LHCN-M2 (cell line): ENCODE measurements around the gene RGS17. TPM values are rescaled to one million over a fixed set of nuclear protein-coding genes. Genes with fewer than 3 reads are reported as not detected.
"Not testable (repeated sequence)": the region's sequence is repeated elsewhere in the genome, so short reads cannot be mapped to it uniquely, and the experiment has no call there.

Source experiments
- DNase-seq: peaks from one replicate; pipeline ENCODE4 v3.0.0-alpha.2; 2012; ENCODE audit warnings: low read depth
- total RNA-seq: library from RNA; depleted of rRNA; stranded (reverse); fragments of >200 nt; gene quantifications from 2 replicates; pipeline ENCODE4 v1.2.3, GENCODE V29; 2014

The RGS17 gene
- total RNA-seq, 1 experiment from 2014 or later = 33.6 TPM

DNA sequence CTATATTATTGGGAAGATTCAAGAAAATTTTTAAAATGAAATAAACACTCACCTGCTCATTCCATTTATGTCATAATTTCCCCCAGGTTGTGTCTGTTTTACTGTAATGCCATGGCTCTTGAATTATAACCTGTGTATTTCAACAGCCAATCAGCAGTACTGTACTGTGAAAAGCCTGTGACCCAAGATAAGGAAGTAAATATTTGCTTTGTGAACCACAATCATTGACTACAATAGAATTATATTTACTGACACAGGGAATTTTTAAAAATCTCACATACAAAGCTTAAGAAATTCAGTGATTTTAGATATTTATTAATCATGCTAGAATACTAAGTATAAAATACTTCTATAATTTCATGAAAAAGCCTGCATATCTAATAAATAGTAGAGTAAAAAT is 6.0 kb downstream of the RGS17 start:
- no peak for DNase-seq

DNA sequence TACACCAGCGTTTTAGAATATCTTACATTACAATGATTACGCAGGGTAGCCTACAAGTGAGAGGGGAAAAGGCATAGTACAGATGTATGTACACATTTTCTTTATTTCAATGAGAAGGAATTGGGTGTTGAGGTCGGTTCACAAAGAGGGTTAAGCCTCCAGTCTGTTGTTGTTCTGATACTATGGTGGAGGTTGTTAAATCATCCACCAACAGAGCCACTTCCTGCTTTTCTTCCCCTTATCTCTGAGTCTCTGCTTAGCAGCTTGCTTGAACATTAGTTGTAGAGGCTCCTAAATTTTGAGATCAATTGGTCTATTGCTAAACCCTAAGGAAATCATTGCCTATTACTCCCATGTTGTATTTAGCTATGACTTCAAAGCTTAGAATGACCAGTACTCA is 7.3 kb downstream of the RGS17 start:
- no peak for DNase-seq

DNA sequence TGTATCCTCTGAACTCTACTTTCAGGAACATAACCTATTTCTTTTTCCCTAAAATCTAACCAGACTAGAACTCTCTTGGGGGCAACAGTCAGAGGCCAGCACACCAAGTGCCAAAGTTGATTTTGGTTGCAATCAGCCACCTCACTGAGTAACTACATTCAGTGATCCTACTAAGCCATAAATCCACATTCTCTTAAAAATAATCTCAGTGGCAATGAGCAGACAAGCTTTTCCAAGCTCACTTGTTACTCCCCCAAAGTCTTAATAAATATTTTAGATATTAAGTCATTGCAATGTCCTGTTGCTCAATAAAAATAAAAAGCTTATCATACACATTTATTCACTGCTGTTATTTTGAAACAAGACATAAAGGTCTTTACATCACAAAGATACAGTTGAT is 9.8 kb downstream of the RGS17 start:
- DNase-seq = peak; percentile 39

DNA sequence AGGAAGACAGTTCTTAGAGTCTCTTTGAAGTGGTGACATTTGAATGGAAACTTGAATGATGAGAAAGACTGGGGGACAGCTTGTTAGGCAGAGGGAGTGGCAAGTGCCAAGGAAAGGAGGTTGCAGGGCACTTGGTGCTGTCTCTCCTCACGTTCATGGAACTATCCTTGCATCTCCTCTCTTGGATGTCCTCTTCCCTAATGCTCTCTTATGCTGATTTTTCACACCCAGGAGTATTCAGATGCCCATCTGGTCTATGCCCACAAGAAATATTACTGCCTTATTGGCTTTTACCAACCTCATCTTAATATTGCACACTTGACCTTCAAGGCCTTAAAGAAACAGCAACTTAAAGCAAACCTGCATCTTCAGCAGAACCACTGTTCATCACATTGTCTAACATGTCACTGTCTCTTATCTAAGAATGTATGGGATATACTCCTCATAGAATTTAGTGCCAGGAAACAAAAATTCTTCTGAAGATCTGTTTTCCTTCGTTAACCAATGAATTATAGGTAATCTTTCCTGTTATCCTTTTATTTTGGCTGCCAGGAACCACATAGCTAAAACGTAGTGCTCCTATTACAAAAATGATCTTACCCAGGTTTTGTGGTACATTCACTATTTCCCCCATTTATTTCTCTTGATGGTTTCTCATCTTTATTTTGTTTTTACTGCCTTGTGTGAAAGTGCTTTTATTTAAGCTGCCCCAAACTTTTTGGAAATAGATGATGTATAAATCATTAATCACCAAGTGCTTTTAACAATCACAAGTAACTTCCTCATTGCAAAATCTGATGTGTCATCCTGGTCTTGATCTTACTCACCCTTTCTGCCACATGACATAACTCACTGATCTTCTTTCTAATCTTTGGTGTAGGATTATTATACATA is 12.8 kb downstream of the RGS17 start:
- DNase-seq = peak; percentile 88

DNA sequence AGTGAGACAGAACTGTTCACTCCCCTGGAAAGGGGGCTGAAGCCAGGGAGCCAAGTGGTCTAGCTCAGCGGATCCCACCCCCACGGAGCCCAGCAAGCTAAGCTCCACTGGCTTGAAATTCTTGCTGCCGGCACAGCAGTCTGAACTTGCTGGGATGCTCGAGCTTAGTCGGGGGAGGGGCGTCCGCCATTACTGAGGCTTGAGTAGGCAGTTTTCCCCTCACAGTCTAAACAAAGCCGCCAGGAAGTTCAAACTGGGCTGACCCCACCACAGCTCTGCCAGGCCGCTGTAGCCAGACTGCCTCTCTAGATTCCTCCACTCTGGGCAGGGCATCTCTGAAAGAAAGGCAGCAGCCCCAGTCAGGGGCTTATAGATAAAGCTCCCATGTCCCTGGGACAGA is 20.0 kb downstream of the RGS17 start:
- DNase-seq = not testable (repeated sequence)

DNA sequence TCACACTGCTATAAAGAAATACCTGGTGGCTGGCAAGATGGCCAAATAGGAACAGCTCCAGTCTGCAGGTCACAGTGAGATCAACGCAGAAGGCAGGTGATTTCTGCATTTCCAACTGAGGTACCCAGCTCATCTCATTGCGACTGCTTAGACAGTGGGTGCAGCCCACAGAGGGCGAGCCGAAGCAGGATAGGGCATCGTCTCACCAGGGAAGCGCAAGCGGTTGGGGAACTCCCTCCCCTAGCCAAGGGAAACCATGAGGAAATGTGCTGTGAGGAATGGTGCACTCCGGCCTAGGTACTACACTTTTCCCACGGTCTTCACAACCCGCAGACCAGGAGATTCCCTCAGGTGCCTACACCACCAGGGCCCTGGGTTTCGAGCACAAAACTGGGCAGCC is 20.5 kb downstream of the RGS17 start:
- not testable (repeated sequence) for DNase-seq

DNA sequence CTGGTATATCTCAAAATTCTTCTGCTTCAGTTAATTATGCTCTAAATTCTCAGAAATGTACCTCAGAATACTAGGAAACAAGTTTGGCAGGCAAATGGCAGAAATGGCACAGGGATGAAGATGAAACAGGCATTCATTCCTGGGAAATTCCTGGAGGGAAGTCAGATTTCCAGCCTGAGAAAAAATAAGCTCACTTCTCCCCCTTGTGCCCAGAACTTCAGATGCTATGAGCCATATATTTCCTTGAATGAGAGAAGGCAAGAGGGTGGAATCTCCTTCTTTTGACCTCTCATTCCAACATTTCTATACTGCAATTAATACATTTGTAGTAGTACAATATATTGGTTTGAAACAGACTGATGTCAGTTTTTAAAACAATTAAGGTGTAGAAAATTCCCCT is 22.8 kb downstream of the RGS17 start:
- DNase-seq = peak; percentile 57

DNA sequence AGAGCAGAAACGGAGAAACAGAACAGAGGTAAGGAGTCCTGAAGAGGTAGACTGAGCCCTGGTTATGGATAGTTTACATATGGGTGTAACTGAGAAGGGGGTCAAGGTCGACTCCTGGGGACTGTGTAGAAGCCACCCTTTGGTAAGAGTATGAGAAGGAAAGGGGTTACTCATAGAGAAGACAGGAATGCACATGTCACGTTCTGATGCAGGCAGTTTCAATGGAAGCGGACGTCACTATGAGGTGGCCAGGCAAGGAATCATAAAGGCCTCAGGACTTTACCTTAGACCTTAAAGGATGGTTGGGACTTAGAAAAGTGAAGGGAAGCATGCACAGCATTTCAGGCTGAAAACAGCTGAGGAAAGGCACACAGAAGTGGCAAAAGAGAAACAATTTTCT is 25.1 kb downstream of the RGS17 start:
- no peak for DNase-seq

DNA sequence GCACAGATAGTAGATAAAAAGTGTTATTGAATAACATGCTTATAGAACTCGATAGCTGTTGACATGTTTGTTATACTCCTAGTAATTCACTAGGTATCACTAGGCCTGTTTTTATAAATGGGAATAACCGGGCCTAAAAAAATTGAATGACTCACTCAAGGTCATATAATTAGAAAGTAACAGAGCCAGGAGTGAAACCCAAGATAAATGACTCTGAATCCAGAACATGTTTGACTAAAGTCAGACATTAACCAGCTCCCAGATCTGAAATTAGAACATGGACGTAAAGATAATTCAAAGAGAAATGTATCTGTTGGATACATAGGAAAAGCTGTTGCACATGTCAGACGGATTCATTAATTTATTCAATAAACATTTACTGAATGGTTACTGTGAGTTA is 26.9 kb downstream of the RGS17 start:
- peak; percentile 39 for DNase-seq

DNA sequence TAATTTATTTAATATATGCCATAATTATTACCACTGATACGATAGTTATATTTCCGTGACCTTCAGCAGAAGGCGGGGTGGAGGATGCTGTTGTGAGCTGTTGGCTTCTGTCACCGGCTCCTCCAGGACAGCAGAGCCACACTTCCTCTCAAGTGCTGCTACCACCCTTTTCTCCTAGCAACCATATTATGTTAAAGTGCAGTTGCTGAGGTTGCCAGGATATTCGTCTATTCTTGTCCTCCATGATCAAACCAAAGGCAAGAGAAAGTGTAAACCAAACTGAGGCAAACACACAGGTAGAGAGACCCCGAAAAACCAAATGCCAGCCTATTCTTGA is 27.8 kb downstream of the RGS17 start:
- no peak for DNase-seq

DNA sequence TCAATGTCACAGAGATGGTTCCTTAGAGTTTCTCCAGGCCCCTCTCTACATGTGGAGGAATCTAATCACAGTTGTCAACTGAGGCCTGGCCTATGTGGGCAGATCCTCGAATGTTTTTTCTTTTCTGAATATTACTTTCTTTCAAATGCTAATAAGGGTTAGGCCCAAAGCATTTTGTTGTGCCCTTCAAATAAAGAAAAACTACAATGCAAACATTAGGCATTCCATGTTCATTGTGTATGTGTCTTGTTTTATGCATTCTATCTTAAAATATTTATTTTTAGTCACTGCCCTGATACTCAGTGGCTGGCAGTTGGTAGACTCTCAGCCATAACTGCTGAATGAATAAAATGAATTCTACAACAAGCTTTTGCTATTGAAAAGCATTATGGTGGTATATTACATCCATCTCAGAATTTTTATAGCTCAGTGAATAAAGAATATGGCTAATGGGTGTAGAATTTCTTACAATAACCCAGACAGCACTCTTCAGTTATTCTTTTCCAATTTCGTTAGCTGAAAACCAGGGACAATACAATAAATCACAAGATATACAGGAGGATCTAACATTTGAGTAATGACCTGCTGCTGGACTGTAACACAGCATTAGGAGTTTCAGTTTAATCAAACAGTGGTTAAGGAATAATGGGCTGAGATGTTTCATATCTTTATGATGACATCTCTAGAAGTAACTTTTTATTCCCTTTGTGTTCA is 28.3 kb downstream of the RGS17 start:
- no peak for DNase-seq

DNA sequence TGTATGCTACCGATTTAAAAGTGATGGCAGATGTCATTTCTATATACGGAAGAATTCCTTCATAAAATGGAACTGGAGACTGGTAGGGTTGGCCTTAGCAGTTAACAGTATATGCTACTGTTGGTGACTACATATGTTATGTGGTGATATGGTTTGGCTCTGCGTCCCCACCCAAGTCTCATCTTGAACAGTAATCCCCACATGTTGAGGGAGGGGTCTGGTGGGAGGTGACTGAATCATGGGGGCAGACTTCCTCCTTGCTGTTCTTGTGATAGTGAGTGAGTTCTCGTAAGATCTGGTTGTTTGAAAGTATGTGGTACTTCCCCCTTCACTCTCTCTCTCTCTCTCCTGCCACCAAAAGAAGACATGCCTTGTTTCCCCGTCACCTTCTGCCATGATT is 29.6 kb downstream of the RGS17 start:
- no peak for DNase-seq

DNA sequence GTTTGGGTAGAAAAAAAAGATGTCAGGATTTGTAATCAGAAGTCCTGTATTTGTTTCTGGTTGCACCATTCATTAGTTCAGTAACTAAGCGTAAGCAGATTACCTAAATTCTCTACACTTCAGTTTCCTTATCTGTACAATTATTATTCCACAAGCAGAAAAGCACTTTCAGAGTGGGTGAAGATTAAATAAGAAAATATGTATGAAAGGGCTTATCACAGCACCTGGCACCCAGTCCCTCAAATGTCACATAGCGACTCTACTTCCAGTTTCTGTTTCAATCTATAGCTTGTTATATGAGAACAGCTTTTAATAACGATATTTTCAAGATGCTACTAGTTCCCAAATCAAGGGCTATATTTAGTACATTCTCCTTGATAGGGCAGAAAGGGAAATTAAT is 31.4 kb downstream of the RGS17 start:
- no peak for DNase-seq

DNA sequence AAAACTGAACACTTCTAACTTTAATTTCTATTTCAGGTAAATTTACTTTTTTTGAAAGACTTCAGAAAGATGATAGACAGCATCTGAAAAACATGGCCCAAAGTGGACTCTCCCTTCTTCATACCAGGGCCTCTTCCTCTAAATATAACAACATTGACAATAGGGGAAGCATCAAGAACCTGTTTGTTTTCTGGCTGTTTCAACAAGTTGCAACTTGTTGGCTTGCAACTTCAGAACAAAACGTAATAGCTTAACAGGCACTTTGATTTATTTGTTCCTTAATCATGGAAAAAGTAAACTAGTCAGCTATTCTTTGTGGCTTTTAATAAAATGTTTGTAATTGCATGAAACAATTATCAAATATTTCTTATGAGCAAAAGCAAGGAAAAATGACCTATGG is 34.3 kb downstream of the RGS17 start:
- DNase-seq = no peak

DNA sequence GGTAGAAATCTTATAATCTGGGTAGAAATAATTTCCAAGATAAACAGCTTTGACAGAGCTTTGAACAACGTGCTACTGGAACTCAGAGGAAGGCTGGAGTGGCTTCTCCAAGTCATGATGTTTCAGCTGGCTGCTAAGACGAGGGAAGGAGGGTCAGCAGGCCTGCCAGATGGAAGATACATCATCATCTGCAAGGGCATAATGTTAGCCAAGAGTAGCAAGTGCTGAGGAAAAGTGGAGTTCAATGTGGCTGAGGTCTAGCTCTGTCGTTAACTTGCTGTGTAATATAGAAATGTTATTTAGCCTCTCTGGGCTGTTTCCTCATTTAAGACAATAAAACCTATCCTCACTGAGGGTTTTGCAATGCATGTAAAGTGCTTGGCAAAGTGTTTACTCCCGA is 35.1 kb downstream of the RGS17 start:
- DNase-seq = peak; percentile 58

DNA sequence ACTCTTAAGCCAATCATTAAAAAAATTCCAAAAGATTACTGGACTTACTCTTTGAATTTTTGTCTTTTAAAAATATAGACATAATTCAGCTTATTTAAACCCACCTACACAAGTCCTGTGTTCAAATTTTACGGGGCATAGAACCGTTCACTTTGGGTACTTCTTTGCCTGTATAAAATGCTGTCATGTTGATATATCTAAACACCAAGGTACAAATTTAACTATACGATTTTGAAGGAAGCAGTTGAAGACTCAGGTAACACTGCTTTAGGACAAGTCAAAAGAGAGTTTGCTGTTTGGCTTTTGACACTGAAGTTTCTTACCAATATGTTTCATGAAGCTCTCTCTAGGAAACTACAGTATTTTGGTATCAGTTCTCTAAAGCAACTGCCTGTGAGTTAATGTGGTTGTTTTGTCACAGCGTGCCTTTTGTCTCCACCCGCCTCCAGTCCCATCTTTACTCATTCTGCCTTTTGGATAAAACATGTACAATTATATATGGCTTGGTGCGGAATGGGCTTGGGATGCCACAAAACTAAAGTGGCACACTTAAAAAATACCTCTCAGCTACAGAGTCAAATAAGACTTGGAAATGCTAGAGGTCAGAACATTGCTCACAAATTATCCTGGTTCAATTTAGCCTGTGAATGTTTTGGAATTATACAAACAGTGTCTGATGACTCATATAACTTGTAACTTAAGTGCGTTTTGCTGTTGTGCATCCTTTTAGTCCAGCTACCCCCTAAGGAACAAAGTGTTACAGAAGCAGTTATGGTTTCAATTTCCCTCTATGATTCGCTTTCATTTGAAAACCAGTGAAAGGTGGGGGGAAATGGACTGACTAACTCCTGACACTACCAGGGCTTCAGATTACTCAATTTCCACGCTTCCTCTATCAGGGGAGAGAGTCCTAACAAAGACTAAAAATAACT is 38.7 kb downstream of the RGS17 start:
- peak; percentile 98 for DNase-seq

DNA sequence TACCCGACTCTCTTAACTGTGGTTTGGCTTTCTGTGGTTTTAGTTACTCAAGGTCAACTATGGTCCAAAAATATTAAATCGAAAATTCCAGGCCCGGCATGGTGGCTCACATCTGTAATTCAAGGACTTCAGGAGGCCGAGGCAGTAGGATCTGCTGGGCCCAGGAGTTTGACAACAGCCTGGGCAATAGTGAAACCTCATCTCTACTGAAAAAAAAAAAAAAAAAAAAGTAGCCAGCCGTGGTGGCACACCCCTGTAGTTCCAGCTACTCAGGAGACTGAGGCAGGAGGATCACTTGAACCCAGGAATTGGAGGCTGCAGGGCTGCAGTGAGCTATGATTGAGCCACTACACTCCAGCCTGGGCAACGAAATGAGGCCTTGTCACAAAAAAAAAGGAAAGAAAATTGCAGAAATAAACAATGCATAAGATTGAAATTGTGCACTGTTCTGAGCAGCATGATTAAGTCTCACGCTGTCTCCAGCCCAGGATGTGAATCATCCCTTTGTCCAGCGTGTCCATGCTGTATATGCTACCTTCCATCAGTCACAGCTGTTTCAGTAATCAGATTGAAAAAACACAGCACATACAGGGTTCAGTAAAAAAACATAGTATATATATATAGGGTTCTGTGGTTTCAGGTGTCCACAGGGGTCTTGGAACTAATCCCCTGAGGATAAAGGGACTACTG is 40.7 kb downstream of the RGS17 start:
- DNase-seq = peak; percentile 95

DNA sequence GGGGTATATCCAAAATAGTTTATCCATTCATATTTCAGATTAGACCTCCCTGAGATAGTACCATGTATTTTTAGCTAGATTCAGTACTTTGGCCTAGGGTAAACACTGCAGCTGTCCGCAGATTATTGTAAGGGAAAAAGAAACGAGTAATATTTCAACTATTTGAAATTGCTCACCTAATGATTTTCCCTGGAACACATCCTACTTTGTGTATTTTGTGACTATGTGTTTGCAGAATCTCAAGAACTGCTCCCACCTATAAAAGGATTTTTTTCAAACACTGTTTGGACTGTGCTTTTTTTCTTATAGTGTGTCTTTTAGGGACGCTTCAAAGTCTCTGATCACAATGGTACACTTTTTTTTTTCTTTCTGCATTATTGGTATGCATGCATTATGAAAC is 42.3 kb downstream of the RGS17 start:
- peak; percentile 52 for DNase-seq

DNA sequence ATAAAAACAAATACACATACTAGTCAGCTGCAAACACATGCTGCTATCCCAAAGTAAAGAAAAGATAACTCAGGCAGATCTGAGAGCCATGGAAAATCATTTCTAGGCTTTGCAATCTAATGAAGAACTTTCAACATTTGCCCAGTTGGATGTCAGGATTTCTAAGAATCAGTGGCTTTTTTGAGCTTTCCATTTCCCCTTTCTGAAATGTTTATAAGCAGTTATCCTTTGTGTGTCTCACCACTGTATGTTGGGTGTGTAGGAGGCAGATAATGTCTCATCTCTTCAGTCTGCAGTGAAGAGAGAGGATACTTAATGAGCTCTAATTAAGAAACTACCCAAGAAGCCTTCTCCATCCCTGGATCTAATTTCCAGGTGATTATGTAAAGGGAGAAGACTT is 43.6 kb downstream of the RGS17 start:
- no peak for DNase-seq

DNA sequence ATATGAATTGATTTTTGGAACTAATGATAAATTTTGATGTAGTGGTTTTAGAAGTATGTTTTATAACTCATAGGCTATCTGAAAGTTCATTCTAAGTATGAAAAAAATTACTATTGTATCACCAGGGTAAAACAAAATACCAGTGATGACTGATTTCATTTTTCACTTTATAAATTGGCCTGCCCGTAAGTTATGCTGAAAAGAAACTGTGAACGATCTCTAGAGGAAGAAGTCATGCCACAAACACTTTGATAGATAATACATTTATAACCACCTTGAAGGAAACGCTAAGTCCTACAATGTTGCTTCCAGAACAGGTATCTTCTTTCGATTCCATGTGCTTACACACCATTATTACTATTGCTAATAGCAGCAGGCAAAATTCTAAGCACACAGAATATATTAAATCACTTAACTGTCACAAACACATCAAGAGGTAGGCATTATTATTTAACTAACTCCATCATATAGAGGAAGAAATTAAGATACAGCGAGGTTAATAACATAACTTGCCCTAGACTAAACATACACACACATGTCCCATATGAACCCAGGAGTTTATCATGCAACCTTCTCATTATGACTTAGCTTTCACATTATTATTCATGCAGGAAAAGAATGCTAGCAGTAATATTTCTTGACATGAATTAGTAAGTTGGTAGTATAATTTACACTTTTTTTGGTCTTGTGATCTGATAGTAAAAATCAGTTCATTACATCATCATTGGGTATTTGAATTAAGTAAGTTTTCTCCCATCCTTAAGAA is 44.7 kb downstream of the RGS17 start:
- no peak for DNase-seq

DNA sequence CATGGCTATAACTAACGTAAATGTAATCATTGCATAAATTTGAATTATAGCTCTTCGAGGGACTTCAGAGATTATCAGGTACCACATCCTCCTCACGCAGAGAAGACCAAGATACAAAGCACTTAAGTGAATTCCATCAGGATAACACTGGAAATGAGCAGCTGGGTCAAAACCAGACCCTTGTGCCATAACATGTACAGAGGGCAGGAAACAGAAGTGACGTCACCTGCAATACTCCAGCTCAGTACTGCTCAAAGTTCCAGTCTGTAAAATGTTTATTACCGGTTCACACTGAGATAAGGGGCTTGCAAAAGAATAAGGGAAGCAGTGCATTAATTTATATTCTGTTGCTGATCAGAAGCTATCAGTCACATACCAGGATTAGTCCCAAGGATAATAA is 45.8 kb downstream of the RGS17 start:
- DNase-seq = peak; percentile 27
